ENCODE results near the gene SLC12A8.
A peak's percentile ranks its signal among the peaks of the same experiment; 100 is the strongest.

SLC12A8 gene

GRCh38 chr3:125069968-125070745 lies 142.4 kb downstream of the SLC12A8 start:
- no peak for DNase-seq

DNA sequence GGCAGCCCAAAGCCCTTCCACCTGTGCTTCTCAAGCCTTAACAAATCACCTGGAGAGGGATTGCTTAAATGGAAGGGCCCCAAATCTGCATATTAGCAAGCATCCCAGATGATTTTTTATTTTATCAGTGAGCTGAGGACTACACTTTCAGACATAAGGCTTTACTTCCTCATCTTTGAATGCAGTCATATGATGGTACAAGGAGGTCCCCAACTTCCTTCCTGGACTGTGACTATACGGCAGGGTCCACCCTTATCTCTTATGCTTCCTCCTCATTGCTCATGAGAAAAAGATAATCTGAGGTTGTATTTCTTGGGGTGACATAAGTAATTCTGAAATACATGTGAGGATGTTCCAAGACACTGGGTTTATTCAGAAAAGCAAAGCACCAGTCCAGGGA lies 143.1 kb downstream of the SLC12A8 start:
- DNase-seq = peak in 1 of 2 donors; percentile 63

GRCh38 chr3:125068265-125068664 lies 144.3 kb downstream of the SLC12A8 start:
- DNase-seq = no peak

GRCh38 chr3:125067225-125067624 lies 145.3 kb downstream of the SLC12A8 start:
- DNase-seq = no peak

- no peak for DNase-seq
Measured at GRCh38 chr3:125062904-125063618, 149.5 kb downstream of the SLC12A8 start.

DNA sequence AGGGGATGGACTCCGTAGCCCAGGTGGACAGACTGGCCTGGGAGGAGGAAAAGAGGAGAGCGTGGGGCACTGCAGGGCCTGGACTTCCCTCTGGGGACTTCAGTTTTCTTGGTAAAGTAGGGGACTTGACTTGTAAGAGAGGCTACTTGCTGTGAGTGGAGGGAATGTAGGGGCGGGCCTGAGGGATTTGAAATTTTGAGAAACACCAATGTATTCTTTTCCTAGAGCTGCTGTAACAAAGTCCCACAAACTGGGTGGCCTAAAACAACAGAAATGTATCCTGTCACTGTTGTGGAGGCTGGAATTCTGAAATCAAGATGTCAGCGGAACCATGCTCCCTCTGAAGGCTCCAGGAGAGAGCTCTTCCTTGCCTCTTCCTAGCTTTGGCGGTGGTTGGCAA lies 150.9 kb downstream of the SLC12A8 start:
- no peak for DNase-seq

- no peak for DNase-seq
Measured at GRCh38 chr3:125061170-125061569, 151.4 kb downstream of the SLC12A8 start.

GRCh38 chr3:125059488-125060245 lies 152.9 kb downstream of the SLC12A8 start:
- DNase-seq = no peak

DNA sequence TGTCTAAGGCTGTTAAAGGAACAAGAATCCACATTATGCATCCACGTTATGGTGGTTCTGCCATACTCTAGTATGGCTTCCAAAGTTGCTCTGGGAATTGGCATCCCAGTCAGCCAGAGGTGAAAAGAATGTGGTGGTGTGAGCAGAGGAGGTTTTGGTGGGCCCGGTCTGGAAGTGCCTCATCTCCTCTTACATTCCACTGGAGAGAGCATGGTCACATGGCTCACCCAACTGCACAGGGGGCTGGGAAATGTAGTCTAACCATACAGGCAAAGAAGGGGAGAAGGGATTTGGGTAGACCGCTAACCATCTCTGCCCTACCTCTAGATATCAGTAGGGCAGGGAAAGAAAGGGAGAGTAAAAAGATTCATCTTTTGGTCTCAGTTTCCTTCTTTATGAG lies 153.6 kb downstream of the SLC12A8 start:
- DNase-seq = no peak

DNA sequence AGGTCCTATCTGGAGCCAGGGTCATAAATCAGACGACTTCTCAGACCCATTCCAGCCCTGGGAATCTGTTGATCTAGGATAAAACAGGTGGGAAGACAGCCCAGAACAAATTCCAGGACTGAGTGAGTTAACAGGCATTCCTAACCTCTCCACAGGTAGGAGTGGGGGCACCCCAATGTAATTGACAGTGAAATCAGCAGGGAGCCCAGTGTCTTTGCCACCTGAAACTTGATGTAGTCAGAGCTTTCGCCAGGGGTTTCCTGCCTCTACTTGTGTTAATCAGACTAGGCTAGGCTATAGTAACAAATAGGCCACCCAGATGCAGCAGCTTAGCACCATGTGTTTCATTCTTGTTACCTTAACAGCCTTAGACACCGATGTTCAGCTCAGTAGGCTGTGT lies 154.0 kb downstream of the SLC12A8 start:
- DNase-seq = no peak

- no peak for DNase-seq
Measured at GRCh38 chr3:125057186-125057850, 155.2 kb downstream of the SLC12A8 start.

- DNase-seq = peak; percentile 40 to 48
Measured at GRCh38 chr3:125055913-125056745, 156.4 kb downstream of the SLC12A8 start, which contains the start of gene HEG1. HEG1 (minus strand) TSS chr3:125055997; CDS start chr3:125055890, 107 bp downstream.

DNA sequence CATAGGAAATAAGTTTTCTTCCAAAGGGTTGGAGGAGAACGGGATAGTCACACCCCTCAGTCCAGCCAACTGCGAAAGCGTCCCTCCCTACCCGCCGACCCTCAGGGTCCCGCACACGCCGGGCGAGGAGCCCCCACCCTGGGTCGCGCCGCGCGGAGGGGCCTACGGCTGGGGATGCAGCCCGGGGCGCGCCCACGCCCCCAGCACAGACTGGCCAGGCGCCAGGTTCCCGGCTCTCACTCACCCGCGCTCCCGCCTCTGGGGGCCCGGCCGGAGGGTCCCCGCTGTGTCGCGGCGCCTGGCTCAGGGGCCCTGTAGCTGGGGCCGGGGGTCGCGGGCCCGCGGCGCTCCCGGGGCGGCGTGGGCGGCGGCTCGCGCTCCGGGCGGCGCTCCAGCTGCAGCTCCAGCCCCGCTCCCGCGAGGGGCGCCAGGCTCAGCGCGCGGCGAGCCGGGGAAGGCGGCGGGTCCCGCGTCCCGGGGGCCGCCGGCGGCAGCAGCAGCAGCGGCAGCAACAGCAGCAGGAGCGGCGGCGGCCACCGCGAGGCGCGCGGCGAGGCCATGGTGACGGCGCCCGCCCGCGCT lies 157.1 kb downstream of the SLC12A8 start:
- no peak for DNase-seq

- DNase-seq = peak in 1 of 2 donors; percentile 59
Measured at GRCh38 chr3:125054449-125055329, 157.9 kb downstream of the SLC12A8 start.

DNA sequence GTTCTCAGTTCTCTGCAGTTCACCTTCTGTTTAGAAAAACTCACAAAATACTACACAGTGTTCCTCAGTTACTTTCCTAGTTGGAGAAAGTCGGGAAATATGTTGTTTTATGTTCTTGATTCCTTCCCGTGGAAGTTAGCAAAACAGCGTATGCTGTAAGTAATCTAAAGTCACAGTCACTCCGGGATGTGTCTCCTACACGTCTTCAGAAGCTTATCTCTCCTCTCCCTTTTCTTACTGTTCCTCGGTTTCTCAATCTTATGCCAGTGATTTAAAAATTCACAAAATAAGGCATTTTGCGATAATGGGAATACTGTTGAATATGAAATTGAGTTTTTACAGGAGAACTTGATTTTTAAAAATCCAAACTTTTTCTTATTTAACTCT lies 158.5 kb downstream of the SLC12A8 start:
- no peak for DNase-seq

DNA sequence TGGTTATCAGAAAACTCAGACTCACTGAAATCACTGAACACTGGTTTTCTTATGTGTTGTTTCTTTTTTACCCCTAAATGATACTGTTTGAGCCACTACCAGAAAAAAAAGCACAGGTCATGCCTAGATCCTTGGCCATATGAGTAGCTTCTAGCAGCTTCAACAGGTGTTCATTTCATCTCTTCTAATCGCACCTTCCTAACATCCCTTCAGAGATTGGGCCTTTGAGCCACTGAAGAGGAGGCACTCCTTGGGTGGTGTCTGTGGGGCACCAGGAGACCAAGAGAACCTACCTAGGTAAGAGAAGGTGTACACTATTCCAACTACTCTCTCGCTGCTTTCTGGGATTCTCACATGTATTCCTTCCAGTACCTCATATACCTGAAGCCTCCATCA lies 159.2 kb downstream of the SLC12A8 start:
- DNase-seq = no peak

- no peak for DNase-seq
Measured at GRCh38 chr3:125052624-125053303, 159.8 kb downstream of the SLC12A8 start.

DNA sequence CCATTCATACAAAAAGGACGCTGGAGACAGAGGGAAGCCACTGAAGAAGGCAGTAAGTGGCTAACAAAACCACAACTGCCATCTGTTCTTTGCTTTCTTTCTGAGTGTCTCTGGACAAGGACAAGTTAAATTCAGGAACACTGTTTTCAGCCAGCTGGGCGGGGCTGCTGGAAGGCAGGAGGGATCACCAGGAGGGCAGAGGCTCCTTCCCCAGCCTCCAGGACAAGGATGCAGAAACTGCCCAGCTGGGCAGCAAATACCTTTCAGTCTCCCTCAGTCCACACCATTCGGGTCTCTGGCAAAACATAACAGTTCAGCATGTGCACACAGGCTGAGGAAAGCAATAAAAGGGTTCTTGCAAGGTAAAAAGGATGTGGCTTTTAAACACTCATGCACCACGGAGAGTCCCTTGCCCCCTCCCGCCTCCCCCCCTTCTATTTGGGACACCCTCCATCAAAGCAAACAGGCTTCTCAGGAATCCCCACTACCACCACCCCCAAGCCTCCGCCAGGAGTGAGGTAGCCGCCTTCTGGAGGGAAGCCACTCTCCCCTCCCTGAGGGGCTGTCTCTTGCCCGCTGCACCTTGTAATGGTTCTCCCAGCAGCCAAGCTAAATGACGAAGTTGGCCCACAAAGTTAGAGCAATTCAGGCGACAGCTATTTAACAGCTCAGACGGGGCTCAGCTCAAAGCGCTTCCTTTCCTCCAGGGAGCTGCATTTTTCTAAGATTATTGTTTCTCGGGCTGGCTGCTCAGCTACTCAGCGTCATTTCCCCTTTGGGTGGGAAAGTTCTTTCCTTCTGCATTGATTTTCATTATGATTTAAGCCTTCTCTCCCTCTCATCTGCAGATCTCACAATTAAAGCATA lies 160.6 kb downstream of the SLC12A8 start:
- DNase-seq = peak in 1 of 2 donors; percentile 16

DNA sequence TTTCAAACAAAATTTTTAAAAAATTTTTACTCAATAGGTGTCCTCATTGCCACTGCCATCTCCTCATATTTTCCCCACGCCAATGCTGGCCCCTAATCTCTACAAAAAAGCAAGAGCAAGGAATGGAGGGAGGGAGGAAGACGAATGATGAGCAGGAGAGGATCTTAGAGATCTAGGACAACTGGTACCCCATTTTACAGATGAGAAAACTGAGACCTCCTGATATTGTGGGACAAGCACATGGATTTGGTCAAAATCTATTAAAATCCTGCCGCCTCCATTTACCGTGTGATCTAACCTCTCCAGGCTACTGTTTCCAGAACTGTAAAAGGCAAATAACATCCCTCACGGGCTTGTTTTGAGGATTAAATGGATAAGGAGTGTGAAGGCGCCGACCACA lies 161.3 kb downstream of the SLC12A8 start:
- DNase-seq = no peak
